HEK293 (cell line): ENCODE measurements around the gene NAPG.

Experiments
- GLIS1 ChIP-seq: fragments of 450-650 bp; formaldehyde crosslinking; IDR thresholded peaks from 2 replicates; pipeline ENCODE4 v1.5.1; 2016; ENCODE audit warnings: missing biosample characterization, missing genetic modification characterization
- IKZF3 ChIP-seq: fragments of 450-650 bp; IDR thresholded peaks from 2 replicates; pipeline ENCODE4 v1.5.0; 2018; ENCODE audit warnings: missing biosample characterization, mild to moderate bottlenecking, missing genetic modification characterization, moderate library complexity
- MEIS1 ChIP-seq: sonication (generic); formaldehyde crosslinking; IDR thresholded peaks from 2 replicates; pipeline ENCODE4 v1.8.1; 2022; ENCODE audit warnings: missing genetic modification reagents, mild to moderate bottlenecking, borderline replicate concordance
- MYNN ChIP-seq: fragments of 450-650 bp; formaldehyde crosslinking; IDR thresholded peaks from 2 replicates; pipeline ENCODE4 v1.5.1; 2016; ENCODE audit warnings: missing biosample characterization, missing genetic modification characterization, borderline replicate concordance
- PBX3 ChIP-seq: sonication (generic); formaldehyde crosslinking; IDR thresholded peaks from 2 replicates; pipeline ENCODE4 v1.8.1; 2022; ENCODE audit warnings: mild to moderate bottlenecking, moderate library complexity, missing genetic modification reagents
- REPIN1 ChIP-seq: fragments of 450-650 bp; formaldehyde crosslinking; IDR thresholded peaks from 2 replicates; pipeline ENCODE4 v1.5.1; 2017; ENCODE audit warnings: missing biosample characterization, missing genetic modification characterization, low read depth
- SCRT1 ChIP-seq: fragments of 450-650 bp; formaldehyde crosslinking; IDR thresholded peaks from 2 replicates; pipeline ENCODE4 v1.5.1; 2016; ENCODE audit warnings: missing biosample characterization, missing genetic modification characterization, borderline replicate concordance
- SCRT2 ChIP-seq: fragments of 450-650 bp; formaldehyde crosslinking; IDR thresholded peaks from 2 replicates; pipeline ENCODE4 v1.5.1; 2016; ENCODE audit warnings: missing biosample characterization, missing genetic modification characterization
- SETDB1 ChIP-seq: IDR thresholded peaks from one replicate; pipeline ENCODE4 v1.6.1; 2017; ENCODE audit warnings: mild to moderate bottlenecking, low read length, moderate library complexity, mixed read lengths; ENCODE audit not compliant: insufficient read length
- ZIC2 ChIP-seq: fragments of 450-650 bp; formaldehyde crosslinking; IDR thresholded peaks from 2 replicates; pipeline ENCODE4 v1.5.1; 2016; ENCODE audit warnings: missing biosample characterization, missing genetic modification characterization
- ZNF112 ChIP-seq: fragments of 450-650 bp; formaldehyde crosslinking; IDR thresholded peaks from 2 replicates; pipeline ENCODE4 v1.5.0; 2017; ENCODE audit warnings: missing biosample characterization, missing genetic modification characterization
- ZNF146 ChIP-seq: fragments of 450-650 bp; formaldehyde crosslinking; IDR thresholded peaks from 2 replicates; pipeline ENCODE4 v1.5.1; 2016; ENCODE audit warnings: missing biosample characterization, missing genetic modification characterization
- ZNF148 ChIP-seq: fragments of 450-650 bp; formaldehyde crosslinking; IDR thresholded peaks from 2 replicates; pipeline ENCODE4 v1.5.0; 2017; ENCODE audit warnings: missing biosample characterization, missing genetic modification characterization, borderline replicate concordance
- ZNF157 ChIP-seq: fragments of 450-650 bp; formaldehyde crosslinking; IDR thresholded peaks from 2 replicates; pipeline ENCODE4 v1.5.1; 2016; ENCODE audit warnings: missing biosample characterization, missing genetic modification characterization
- ZNF169 ChIP-seq: fragments of 450-650 bp; formaldehyde crosslinking; IDR thresholded peaks from 2 replicates; pipeline ENCODE4 v1.5.1; 2016; ENCODE audit warnings: missing biosample characterization, missing genetic modification characterization
- ZNF292 ChIP-seq: fragments of 450-650 bp; formaldehyde crosslinking; IDR thresholded peaks from 2 replicates; pipeline ENCODE4 v1.5.1; 2016; ENCODE audit warnings: low read depth, missing biosample characterization, missing genetic modification characterization, borderline replicate concordance
- ZNF324 ChIP-seq: fragments of 450-650 bp; formaldehyde crosslinking; IDR thresholded peaks from 2 replicates; pipeline ENCODE4 v1.5.1; 2016; ENCODE audit warnings: missing biosample characterization, missing genetic modification characterization
- ZNF394 ChIP-seq: fragments of 450-650 bp; formaldehyde crosslinking; IDR thresholded peaks from 2 replicates; pipeline ENCODE4 v1.5.1; 2016; ENCODE audit warnings: missing biosample characterization, missing genetic modification characterization, mild to moderate bottlenecking, moderate library complexity, borderline replicate concordance
- ZNF521 ChIP-seq: fragments of 450-650 bp; formaldehyde crosslinking; IDR thresholded peaks from 2 replicates; pipeline ENCODE4 v1.5.1; 2017; ENCODE audit warnings: missing biosample characterization, mild to moderate bottlenecking, missing genetic modification characterization
- ZNF777 ChIP-seq: fragments of 450-650 bp; formaldehyde crosslinking; IDR thresholded peaks from 2 replicates; pipeline ENCODE4 v1.5.1; 2017; ENCODE audit warnings: missing biosample characterization, missing genetic modification characterization, borderline replicate concordance
- ZXDB ChIP-seq: fragments of 450-650 bp; formaldehyde crosslinking; IDR thresholded peaks from 2 replicates; pipeline ENCODE4 v1.5.1; 2016; ENCODE audit warnings: missing biosample characterization, missing genetic modification characterization
- TF ChIP-seq, protein P1 (sequence below): fragments of 450-650 bp; formaldehyde crosslinking; IDR thresholded peaks from 2 replicates; pipeline ENCODE4 v1.5.1; 2016; ENCODE audit warnings: missing biosample characterization, missing genetic modification characterization, low read depth
- TF ChIP-seq, protein P2 (sequence below): fragments of 450-650 bp; formaldehyde crosslinking; conservative IDR thresholded peaks from 2 replicates; pipeline ENCODE4 v1.5.1; 2016; ENCODE audit warnings: low read depth, missing biosample characterization, missing genetic modification characterization

Gene NAPG

GRCh38 chr18:10476338-10476791 is 49.5 kb upstream of the NAPG start (continued):
- TF ChIP-seq, protein P1, sequence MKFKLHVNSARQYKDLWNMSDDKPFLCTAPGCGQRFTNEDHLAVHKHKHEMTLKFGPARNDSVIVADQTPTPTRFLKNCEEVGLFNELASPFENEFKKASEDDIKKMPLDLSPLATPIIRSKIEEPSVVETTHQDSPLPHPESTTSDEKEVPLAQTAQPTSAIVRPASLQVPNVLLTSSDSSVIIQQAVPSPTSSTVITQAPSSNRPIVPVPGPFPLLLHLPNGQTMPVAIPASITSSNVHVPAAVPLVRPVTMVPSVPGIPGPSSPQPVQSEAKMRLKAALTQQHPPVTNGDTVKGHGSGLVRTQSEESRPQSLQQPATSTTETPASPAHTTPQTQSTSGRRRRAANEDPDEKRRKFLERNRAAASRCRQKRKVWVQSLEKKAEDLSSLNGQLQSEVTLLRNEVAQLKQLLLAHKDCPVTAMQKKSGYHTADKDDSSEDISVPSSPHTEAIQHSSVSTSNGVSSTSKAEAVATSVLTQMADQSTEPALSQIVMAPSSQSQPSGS (tag by site-specific recombination): no peak
- no peak for TF ChIP-seq REPIN1
- TF ChIP-seq ZNF157: no peak
- no peak for TF ChIP-seq SCRT1 (tag by site-specific recombination)
- 0 out of 2 replicates have a peak, but pooled peaks have one; percentile 9 for TF ChIP-seq GLIS1 (tag by site-specific recombination)
- 0 out of 2 replicates have a peak, but pooled peaks have one; percentile 8 for TF ChIP-seq ZIC2 (tag by site-specific recombination)
- no peak for TF ChIP-seq ZNF777 (tag by site-specific recombination)
- TF ChIP-seq ZNF112 (tag by site-specific recombination): no peak
- TF ChIP-seq ZNF521 (tag by site-specific recombination): no peak
- TF ChIP-seq MEIS1: peak; percentile 90
- TF ChIP-seq ZNF324 (tag by site-specific recombination): no peak
- TF ChIP-seq SCRT2 (tag by site-specific recombination): no peak
- TF ChIP-seq ZNF292: no peak
- no peak for TF ChIP-seq SETDB1
- no peak for TF ChIP-seq ZXDB
- TF ChIP-seq, protein P2, sequence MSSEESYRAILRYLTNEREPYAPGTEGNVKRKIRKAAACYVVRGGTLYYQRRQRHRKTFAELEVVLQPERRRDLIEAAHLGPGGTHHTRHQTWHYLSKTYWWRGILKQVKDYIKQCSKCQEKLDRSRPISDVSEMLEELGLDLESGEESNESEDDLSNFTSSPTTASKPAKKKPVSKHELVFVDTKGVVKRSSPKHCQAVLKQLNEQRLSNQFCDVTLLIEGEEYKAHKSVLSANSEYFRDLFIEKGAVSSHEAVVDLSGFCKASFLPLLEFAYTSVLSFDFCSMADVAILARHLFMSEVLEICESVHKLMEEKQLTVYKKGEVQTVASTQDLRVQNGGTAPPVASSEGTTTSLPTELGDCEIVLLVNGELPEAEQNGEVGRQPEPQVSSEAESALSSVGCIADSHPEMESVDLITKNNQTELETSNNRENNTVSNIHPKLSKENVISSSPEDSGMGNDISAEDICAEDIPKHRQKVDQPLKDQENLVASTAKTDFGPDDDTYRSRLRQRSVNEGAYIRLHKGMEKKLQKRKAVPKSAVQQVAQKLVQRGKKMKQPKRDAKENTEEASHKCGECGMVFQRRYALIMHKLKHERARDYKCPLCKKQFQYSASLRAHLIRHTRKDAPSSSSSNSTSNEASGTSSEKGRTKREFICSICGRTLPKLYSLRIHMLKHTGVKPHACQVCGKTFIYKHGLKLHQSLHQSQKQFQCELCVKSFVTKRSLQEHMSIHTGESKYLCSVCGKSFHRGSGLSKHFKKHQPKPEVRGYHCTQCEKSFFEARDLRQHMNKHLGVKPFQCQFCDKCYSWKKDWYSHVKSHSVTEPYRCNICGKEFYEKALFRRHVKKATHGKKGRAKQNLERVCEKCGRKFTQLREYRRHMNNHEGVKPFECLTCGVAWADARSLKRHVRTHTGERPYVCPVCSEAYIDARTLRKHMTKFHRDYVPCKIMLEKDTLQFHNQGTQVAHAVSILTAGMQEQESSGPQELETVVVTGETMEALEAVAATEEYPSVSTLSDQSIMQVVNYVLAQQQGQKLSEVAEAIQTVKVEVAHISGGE: no peak
- TF ChIP-seq IKZF3 (tag by site-specific recombination): no peak
- TF ChIP-seq MYNN (tag by site-specific recombination): no peak
- TF ChIP-seq ZNF146 (tag by site-specific recombination): no peak
- TF ChIP-seq ZNF394 (tag by site-specific recombination): 0 out of 2 replicates have a peak, but pooled peaks have one; percentile 36
- TF ChIP-seq ZNF169: no peak
- no peak for TF ChIP-seq ZNF148 (tag by site-specific recombination)
- no peak for TF ChIP-seq PBX3 (CRISPR knock-in tag)
